NCI-H345 treated with DMSO at 0.1 percent for 48 hours (cell line): ENCODE measurements around the gene TAF3.
"Not testable (repeated sequence)": the region's sequence is repeated elsewhere in the genome, so short reads cannot be mapped to it uniquely, and the experiment has no call there.

Source experiments
- DNase-seq: peaks from one replicate; lab custom pipeline; 2025; ENCODE audit not compliant: unreplicated experiment; lab: John Stamatoyannopoulos, UW

Gene TAF3, protein sequence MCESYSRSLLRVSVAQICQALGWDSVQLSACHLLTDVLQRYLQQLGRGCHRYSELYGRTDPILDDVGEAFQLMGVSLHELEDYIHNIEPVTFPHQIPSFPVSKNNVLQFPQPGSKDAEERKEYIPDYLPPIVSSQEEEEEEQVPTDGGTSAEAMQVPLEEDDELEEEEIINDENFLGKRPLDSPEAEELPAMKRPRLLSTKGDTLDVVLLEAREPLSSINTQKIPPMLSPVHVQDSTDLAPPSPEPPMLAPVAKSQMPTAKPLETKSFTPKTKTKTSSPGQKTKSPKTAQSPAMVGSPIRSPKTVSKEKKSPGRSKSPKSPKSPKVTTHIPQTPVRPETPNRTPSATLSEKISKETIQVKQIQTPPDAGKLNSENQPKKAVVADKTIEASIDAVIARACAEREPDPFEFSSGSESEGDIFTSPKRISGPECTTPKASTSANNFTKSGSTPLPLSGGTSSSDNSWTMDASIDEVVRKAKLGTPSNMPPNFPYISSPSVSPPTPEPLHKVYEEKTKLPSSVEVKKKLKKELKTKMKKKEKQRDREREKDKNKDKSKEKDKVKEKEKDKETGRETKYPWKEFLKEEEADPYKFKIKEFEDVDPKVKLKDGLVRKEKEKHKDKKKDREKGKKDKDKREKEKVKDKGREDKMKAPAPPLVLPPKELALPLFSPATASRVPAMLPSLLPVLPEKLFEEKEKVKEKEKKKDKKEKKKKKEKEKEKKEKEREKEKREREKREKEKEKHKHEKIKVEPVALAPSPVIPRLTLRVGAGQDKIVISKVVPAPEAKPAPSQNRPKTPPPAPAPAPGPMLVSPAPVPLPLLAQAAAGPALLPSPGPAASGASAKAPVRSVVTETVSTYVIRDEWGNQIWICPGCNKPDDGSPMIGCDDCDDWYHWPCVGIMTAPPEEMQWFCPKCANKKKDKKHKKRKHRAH

GRCh38 chr10:7818295-7819120 lies at the start of gene TAF3:
TAF3 (plus strand) TSS chr10:7818505; CDS start chr10:7818710, 205 bp downstream.
- DNase-seq = peak; percentile 49

GRCh38 chr10:7773845-7774801 lies 44.2 kb upstream of the TAF3 start:
- DNase-seq = no peak

DNA sequence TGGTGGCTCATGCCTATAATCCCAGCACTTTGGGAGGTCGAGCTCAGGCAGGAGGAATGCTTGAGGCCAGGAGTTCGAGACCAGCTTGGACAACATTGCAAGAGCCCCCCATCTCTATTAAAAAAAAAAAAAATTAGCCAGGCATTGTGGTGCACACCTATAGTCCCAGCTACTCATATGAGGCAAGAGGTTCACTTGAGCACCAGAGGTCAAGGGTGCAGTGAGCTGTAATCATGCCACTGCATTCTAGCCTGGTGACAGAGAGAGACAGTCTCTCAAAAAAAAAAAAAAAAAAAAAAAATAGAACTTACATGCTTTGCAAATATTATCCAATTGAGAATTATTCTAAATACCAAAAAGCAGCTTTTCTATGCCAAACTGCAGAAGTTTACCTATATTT lies 41.5 kb upstream of the TAF3 start:
- no peak for DNase-seq

- not testable (repeated sequence) for DNase-seq
Measured at GRCh38 chr10:7782194-7782593, 36.1 kb upstream of the TAF3 start.

DNA sequence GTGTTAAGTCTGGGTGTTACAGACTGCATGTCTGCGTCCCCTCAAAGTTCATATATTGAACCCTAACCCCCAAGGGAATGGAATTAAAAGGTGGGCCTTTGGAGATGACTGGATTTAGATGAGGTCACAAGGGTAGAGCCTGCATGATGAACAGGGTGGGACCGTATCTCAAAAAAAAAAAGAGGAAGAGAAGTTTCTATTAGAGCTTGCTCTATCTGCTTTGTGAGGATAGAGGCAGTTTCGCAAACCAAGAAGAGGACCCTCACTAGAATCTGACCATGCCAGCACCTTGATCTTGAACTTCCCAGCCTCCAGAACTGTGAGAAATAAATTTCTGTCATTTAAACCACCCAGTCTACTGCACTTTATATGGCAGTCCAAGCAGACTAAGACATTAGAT lies 31.9 kb upstream of the TAF3 start:
- DNase-seq = no peak

GRCh38 chr10:7787150-7787856 lies 31.0 kb upstream of the TAF3 start:
- no peak for DNase-seq

DNA sequence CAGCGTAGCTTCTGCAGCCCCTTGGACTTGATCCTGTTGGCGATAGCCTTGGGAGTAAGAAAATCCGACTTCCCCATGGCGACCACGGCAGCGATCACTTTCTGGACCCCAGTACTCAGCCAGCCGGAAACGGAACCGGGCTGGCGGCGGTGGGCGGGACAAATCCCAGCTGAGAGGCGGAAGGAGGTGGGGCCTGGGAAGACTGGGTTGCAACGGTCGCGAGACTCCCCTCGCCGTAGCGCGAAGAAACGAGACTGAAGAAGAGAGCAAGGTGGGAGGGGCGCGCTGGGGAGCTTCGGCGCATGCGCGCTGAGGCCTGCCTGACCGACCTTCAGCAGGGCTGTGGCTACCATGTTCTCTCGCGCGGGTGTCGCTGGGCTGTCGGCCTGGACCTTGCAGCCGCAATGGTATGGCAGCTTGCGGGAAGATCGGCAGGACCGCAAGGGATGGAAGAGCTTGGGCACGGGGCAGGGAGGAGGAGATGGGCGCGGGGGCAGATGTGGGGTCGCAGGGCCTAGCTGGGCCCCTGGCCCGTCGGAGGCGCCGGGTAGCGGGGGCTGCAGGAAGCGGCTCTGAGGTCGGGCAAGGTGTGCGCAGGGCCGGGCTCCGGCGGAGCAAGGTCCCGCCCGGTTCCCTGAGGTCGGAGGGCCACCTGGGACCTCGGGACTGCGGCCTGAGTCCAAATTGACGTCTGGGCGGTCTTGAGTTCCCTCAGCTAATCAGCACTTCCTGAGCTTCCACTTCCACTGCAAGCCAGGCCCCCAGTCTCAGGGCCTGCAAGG lies 30.3 kb upstream of the TAF3 start, which contains the start of the genes ATP5F1C and KIN:
Gene ATP5F1C (plus strand): TSS at position 321 of the 782 bp plus-strand sequence. CDS start 31 bp downstream, at position 352.
Gene KIN (minus strand): TSS at position 137 of the 782 bp plus-strand sequence. CDS start 60 bp downstream, at position 77.
- DNase-seq = peak; percentile 83

DNA sequence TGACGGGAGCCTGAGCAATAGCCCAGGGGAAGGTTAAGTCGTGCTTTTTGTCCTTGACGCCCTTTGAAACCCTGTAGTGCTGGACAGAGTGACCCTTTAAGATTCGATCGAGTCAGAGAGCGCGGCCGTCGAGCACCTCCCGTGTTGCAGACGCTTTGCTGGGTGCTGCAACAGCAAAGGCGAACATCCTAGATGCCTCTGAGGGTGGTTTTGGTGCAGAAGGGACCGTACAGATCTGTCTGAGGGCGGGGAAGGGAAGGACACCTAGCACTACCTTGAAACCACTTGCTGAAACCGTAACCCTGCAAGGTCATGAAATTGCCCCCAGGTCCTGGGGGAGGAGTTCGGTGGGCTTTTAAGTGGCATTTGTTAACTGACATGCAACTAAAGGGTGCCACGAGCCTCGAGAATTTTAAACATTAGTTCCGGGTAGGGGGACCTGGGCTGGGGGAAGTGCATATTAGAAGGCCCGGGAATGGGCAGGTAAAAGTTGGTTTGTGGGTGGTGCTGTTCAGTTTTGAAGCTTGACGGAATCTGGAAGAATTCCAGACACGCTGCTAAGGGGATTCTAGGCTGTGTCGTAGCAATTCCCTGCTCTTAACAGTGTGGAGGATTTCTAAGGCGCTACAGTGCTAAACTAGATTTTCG lies 29.5 kb upstream of the TAF3 start:
- no peak for DNase-seq

- DNase-seq = no peak
Measured at GRCh38 chr10:7789390-7789789, 28.9 kb upstream of the TAF3 start.

DNA sequence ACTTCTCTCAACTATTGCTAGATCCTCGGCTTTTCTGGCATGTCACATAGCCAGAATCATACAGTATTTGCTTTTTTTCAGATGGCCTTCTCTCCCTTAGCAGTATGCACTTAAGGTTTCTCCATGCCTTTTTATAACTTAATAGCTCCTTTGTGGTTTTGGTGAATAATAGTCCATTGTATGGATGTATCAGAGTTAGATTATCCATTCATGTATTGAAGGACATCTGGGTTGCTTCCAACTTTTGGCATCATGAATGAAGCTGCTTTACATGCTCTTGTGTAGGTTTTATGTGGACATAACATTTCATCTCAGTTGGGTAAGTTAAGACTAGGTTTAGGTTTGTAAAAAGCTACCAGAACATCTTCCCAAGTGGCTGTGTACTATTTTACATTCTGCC lies 25.8 kb upstream of the TAF3 start:
- DNase-seq = no peak

- DNase-seq = no peak
Measured at GRCh38 chr10:7794251-7795026, 23.9 kb upstream of the TAF3 start.

- DNase-seq = no peak
Measured at GRCh38 chr10:7795605-7796004, 22.7 kb upstream of the TAF3 start.

GRCh38 chr10:7797582-7797981 lies 20.7 kb upstream of the TAF3 start:
- DNase-seq = no peak

DNA sequence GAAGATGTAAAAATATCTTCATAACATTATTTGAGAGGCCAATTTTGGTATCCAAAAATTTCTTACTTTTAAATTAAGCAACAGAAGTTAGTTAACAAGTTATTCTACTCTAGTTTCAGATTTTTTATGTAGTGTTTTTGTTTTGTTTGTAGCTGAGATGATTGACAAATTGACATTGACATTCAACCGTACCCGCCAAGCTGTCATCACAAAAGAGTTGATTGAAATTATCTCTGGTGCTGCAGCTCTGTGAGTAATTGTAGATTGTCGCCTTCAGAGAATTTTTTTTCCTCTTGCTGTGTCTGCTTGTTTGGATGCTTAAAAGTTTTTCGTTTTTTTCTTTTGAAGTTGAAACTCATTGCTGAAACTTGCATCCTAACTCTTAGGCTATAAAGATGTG lies 15.7 kb upstream of the TAF3 start:
- DNase-seq = no peak

DNA sequence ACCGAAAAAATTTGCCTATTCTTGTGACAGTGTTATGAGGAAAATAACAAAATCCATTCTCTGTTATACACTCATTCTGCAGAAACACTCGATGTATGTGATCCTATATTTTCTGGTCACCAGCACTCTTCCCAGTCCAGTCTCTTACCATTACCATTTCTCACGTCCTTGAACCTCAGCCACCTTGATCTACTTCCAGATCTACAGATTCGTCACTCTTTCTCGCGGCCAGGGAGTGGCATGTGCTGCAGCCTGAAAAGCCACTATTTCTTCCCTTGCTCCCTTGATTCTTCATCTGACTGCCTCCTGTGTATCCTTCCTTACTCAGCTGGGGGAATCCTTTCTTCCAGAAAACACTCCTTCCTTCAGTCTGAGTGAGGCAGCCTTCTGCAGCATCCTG lies 14.1 kb upstream of the TAF3 start:
- DNase-seq = no peak

DNA sequence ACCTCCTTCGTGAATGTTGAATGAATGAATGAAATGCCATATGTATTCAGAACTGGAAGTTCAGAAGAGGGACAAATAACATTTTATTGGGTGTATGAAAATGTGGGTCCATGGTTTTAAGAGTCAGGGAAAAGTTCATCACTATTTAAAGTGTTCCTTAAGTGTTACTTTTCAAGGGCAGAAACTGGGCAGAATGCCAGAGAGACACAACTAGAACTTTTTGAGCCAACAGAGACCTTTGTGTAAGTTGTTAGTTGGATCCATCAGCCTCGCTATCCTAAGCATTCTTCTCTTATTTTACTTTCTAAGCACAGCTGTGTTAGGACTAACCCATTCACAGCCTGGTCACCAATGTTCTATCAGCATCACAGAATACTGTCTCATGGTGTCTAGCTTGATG lies 13.6 kb upstream of the TAF3 start:
- no peak for DNase-seq

GRCh38 chr10:7808686-7809267 lies 9.5 kb upstream of the TAF3 start:
- DNase-seq = no peak
